A673 (cell line): Measurements from ENCODE around the gene MR1. TPM values are rescaled to one million over a fixed set of nuclear protein-coding genes. Genes with fewer than 3 reads are reported as not detected.

Experiments
- BruUV-seq: library from RNA; stranded (reverse); fragments of 400-500 nt; replicated peaks from 2 replicates; lab custom pipeline; 2021; lab: Mats Ljungman, UMichigan
- CTCF ChIA-PET: fragments of 300-600 bp; sonication (Branson Sonifier 250); formaldehyde crosslinking; loops from one replicate; lab custom pipeline; 2022; ENCODE audit warnings: antibody characterized with exemption; lab: Charles Lee
- POLR2A ChIA-PET: fragments of 300-600 bp; sonication (Branson Sonifier 250); formaldehyde crosslinking; loops from one replicate; lab custom pipeline; 2022; ENCODE audit warnings: antibody characterized with exemption; ENCODE audit not compliant: low non-redundant PET; lab: Charles Lee
- DNase-seq: peaks from one replicate; pipeline ENCODE4 v3.0.0-alpha.2; 2015; ENCODE audit warnings: low spot score
- H3K27ac ChIP-seq: fragments of 200-600 bp; sonication (generic); 2 replicates; pipeline ENCODE4 v1.5.1; 2016; ENCODE audit warnings: mixed run types, low read depth, mild to moderate bottlenecking, mixed read lengths, antibody characterized with exemption, low read length; ENCODE audit not compliant: poor library complexity, severe bottlenecking
- H3K27me3 ChIP-seq: fragments of 200-600 bp; sonication (generic); replicated peaks from 2 replicates; pipeline ENCODE4 v1.6.1; 2017; ENCODE audit warnings: mixed run types, low read depth, mild to moderate bottlenecking, mixed read lengths, antibody characterized with exemption, low read length; ENCODE audit not compliant: insufficient read depth, poor library complexity
- H3K36me3 ChIP-seq: fragments of 200-600 bp; sonication (generic); 2 replicates; pipeline ENCODE4 v1.6.1; 2016; ENCODE audit warnings: mixed run types, mild to moderate bottlenecking, mixed read lengths, antibody characterized with exemption, low read length; ENCODE audit not compliant: insufficient read depth, poor library complexity, severe bottlenecking
- H3K4me1 ChIP-seq: fragments of 200-600 bp; sonication (generic); 2 replicates; pipeline ENCODE4 v1.6.1; 2017; ENCODE audit warnings: mixed run types, mild to moderate bottlenecking, mixed read lengths, antibody characterized with exemption, low read length; ENCODE audit not compliant: insufficient read depth, poor library complexity, severe bottlenecking
- H3K4me3 ChIP-seq: fragments of 200-600 bp; sonication (generic); 2 replicates; pipeline ENCODE4 v1.5.1; 2016; ENCODE audit warnings: low read depth, mixed run types, mild to moderate bottlenecking, mixed read lengths, low read length; ENCODE audit not compliant: poor library complexity, severe bottlenecking
- H3K9me3 ChIP-seq: fragments of 200-600 bp; sonication (generic); 2 replicates; pipeline ENCODE4 v1.6.1; 2016; ENCODE audit warnings: mixed run types, low read depth, mild to moderate bottlenecking, mixed read lengths, antibody characterized with exemption, low read length; ENCODE audit not compliant: poor library complexity, severe bottlenecking
- EZH2 ChIP-seq: fragments of 200-600 bp; sonication (generic); IDR thresholded peaks from 2 replicates; pipeline ENCODE4 v1.6.1; 2017; ENCODE audit warnings: borderline replicate concordance, low read depth, mild to moderate bottlenecking, mixed read lengths, antibody characterized with exemption, low read length; ENCODE audit not compliant: poor library complexity, severe bottlenecking
- intact Hi-C: fragments of 100-400 bp; cut with micrococcal nuclease; formaldehyde crosslinking; loops from one replicate; pipeline ENCODE4 v1.10.0; 2022; ENCODE audit not compliant: unreplicated experiment
- total RNA-seq: library from RNA; stranded (reverse); gene quantifications from 2 replicates; pipeline ENCODE4 v1.2.3, GENCODE V29; 2021
- TF ChIP-seq, protein P1 (sequence below): fragments of 300-800, 200-600 bp; sonication (generic); conservative IDR thresholded peaks from 2 replicates; pipeline ENCODE4 v1.5.1; 2017; ENCODE audit warnings: low read depth, mild to moderate bottlenecking, antibody characterized with exemption, low read length, moderate library complexity, mixed read lengths

Gene MR1
- total RNA-seq, 1 experiment from 2014 or later: 2.6 TPM

DNA sequence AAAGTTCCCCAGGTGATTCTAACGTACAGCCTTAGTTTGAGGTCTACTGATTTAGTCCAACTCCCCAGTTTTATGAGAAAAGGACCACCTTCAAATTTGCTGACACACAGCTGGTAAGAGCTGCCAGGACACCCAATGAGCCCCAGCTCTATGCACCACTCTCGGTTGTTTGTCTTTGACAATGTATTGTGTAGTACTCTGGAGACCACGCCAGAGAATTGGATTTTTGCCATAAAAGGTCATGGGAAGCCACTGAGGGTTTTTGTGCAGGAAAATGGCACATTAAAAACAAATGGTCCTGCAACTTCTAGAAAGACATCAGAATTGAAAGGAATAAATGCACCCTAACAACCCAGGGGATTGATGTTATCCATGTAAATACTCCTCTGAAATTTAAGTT is 47.6 kb downstream of the MR1 start:
- ChIA-PET CTCF (no interaction called here), POLR2A (no interaction called here)
- Histone ChIP-seq H3K4me1 (peaks cover 15% of the 10 kb centered on the region), H3K27me3 (no peaks in the 10 kb centered on the region), H3K36me3 (no peaks in the 10 kb centered on the region), H3K27ac (no peak overlapping the region), H3K4me3 (no peak overlapping the region), H3K9me3 (no peaks in the 10 kb centered on the region)
- TF ChIP-seq EZH2: no peak
- intact Hi-C loops: loop anchor here (5.0 kb wide), 1 partner anchor 44 kb away; no protein-coding TSS in a partner anchor
- DNase-seq: no peak
- no TSS peak for BruUV-seq

- no peaks in the 10 kb centered on the region for H3K27me3 ChIP-seq
- intact Hi-C loops: loop anchor here (1.0 to 5.0 kb wide), 2 partner anchors 47 to 58 kb away; no protein-coding TSS in a partner anchor
- BruUV-seq: no TSS peak
- CTCF ChIA-PET: interaction anchor here (0.8 to 1.2 kb wide), 2 partner anchors 52 to 58 kb away, joined by 7 to 19 read pairs; no protein-coding TSS in a partner anchor
- no peak overlapping the region for H3K4me3 ChIP-seq
- POLR2A ChIA-PET: no interaction called here
- peaks cover 9% of the 10 kb centered on the region for H3K4me1 ChIP-seq
- peak; percentile 72 for DNase-seq
- H3K27ac ChIP-seq: no peak overlapping the region
- TF ChIP-seq EZH2: no peak
- TF ChIP-seq, protein P1, sequence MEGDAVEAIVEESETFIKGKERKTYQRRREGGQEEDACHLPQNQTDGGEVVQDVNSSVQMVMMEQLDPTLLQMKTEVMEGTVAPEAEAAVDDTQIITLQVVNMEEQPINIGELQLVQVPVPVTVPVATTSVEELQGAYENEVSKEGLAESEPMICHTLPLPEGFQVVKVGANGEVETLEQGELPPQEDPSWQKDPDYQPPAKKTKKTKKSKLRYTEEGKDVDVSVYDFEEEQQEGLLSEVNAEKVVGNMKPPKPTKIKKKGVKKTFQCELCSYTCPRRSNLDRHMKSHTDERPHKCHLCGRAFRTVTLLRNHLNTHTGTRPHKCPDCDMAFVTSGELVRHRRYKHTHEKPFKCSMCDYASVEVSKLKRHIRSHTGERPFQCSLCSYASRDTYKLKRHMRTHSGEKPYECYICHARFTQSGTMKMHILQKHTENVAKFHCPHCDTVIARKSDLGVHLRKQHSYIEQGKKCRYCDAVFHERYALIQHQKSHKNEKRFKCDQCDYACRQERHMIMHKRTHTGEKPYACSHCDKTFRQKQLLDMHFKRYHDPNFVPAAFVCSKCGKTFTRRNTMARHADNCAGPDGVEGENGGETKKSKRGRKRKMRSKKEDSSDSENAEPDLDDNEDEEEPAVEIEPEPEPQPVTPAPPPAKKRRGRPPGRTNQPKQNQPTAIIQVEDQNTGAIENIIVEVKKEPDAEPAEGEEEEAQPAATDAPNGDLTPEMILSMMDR: peak; percentile 64
- no peaks in the 10 kb centered on the region for H3K9me3 ChIP-seq
- H3K36me3 ChIP-seq: no peaks in the 10 kb centered on the region
Observed at GRCh38 chr1:181083842-181084605, 50.2 kb downstream of the MR1 start.

DNA sequence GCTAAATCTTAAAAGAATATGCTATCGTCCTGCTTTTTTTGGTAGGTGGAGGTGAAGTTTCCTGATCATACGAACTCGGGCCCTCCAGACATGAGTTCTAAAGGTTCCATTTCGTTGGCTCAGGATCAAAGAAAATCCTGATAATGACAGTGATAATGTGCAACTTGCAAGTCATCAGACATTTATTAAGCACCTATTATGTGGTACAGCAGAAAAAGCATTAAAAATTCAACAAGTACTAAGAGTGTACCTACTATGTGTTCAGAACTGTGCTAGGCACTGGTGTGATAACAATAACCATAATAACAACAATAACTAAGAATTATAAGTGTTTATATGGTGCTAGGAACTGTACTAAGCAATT is 50.8 kb downstream of the MR1 start:
- Histone ChIP-seq H3K27ac (no peak overlapping the region), H3K36me3 (no peaks in the 10 kb centered on the region), H3K4me3 (no peak overlapping the region), H3K4me1 (peaks cover 9% of the 10 kb centered on the region), H3K9me3 (no peaks in the 10 kb centered on the region), H3K27me3 (no peaks in the 10 kb centered on the region)
- POLR2A ChIA-PET: no interaction called here
- BruUV-seq: no TSS peak
- TF ChIP-seq, protein P1: no peak
- no peak for TF ChIP-seq EZH2
- intact Hi-C loops: loop anchor here (1.0 to 5.0 kb wide), 2 partner anchors 47 to 58 kb away; no protein-coding TSS in a partner anchor
- DNase-seq: no peak
- CTCF ChIA-PET: interaction anchor here (0.8 to 1.2 kb wide), 2 partner anchors 51 to 58 kb away, joined by 7 to 19 read pairs; no protein-coding TSS in a partner anchor

- ChIA-PET POLR2A (no interaction called here), CTCF (interaction anchor here (0.5 to 1.1 kb wide), 2 partner anchors 19 to 49 kb away, joined by 3 to 14 read pairs; no protein-coding TSS in a partner anchor)
- TF ChIP-seq EZH2: no peak
- TF ChIP-seq, protein P1: no peak
- Histone ChIP-seq H3K9me3 (no peaks in the 10 kb centered on the region), H3K27me3 (no peaks in the 10 kb centered on the region), H3K4me1 (peaks cover 10% of the 10 kb centered on the region), H3K27ac (no peak overlapping the region), H3K4me3 (no peak overlapping the region), H3K36me3 (no peaks in the 10 kb centered on the region)
- BruUV-seq: no TSS peak
- no peak for DNase-seq
- intact Hi-C loops: no loop called here
Observed at GRCh38 chr1:181086091-181086490, 52.3 kb downstream of the MR1 start.
